ENCODE data around the gene ANKS1B. TPM values are rescaled to one million over a fixed set of nuclear protein-coding genes. Genes with fewer than 3 reads are reported as not detected.

The ANKS1B gene
- total and polyA plus RNA-seq, 2 of the 4 experiments (the other 2 are of a cell fraction), result 0.17 to 0.18 TPM

DNA sequence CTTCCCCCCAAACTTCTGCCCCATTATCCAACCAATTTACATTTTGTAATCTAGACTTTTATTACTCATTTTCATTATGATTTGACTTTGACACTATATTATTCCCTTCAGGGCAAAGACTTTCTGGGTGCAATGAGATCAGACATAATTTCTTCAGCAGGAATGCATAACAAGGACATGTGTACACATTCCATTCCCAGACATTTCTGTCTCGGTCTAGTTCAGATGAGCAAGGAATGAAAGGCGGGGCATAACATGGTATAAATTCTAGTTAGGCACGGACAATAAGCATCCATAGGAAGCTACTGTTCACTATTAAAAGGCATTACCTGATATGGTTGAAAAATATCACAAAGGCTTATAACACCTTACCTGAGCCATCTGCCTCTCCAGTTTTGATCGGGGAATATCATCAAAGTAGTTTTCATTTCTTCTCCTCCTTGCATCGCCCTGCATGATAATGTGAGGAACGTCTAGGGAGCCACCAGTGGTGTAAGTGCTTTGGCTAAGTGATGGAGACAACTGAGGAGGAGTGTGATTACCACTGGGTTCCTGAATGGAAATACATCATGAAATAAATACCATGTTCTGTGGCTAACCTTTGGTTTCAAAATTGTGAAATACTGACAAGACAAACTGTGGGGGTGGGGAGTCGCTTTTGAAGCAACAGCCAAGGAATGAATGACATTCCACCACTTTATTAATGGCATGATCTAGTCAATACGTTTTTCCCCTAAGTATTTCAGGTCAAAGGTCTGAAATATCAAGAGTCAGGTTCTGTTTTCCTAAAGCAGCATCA, 1155.7 kb downstream of the ANKS1B start:
- H3K4me2 ChIP-seq (ENCODE audit: low read depth, low read length), result no peak overlapping the region
- no peaks in the 10 kb centered on the region for H3K79me1 ChIP-seq (ENCODE audit: low read depth in 1 of 2, low read length in 2 of 2)
- H4K5ac ChIP-seq (ENCODE audit: low read depth, low read length), result no peak overlapping the region
- H2BK20ac ChIP-seq (ENCODE audit: low read depth, low read length), result no peak overlapping the region
- no peaks in the 10 kb centered on the region for H3K36me3 ChIP-seq (ENCODE audit: control insufficient read depth, insufficient read depth, low read length)
- H2AK5ac ChIP-seq (ENCODE audit: low read depth, low read length), result no peak overlapping the region
- no peak overlapping the region for H3K18ac ChIP-seq (ENCODE audit: low read depth, low read length)
- H3K27ac ChIP-seq (ENCODE audit: insufficient read depth, low read length), result no peak overlapping the region
- no peaks in the 10 kb centered on the region for H3K4me1 ChIP-seq (ENCODE audit: control insufficient read depth, insufficient read depth, low read length)
- DNase-seq, result no peak
- no peak overlapping the region for H2BK120ac ChIP-seq (ENCODE audit: low read depth, low read length)
- H3K9me3 ChIP-seq (ENCODE audit: control insufficient read depth, insufficient read depth, low read length), result no peaks in the 10 kb centered on the region
- H3K23ac ChIP-seq (ENCODE audit: low read depth, low read length), result no peak overlapping the region
- no peak overlapping the region for H4K8ac ChIP-seq (ENCODE audit: low read depth in 2 of 2, low read length in 2 of 2)
- no peak overlapping the region for H2AK9ac ChIP-seq (replicated peaks; ENCODE audit: low read depth, low read length, poor library complexity)
- no peak overlapping the region for H3K4me3 ChIP-seq (ENCODE audit: insufficient read depth, low read depth, low read length)
- no peak overlapping the region for H3K56ac ChIP-seq (ENCODE audit: extremely low read depth, insufficient read depth, low read length)
- ATAC-seq (ENCODE audit: low read depth), result no peak
- WGBS, 2 experiments (ENCODE audit: extremely low coverage in 2 of 2, insufficient read length in 1 of 2), result no CpG with 5 or more reads among the region's 8 CpGs
- no peaks in the 10 kb centered on the region for H3K27me3 ChIP-seq (ENCODE audit: control insufficient read depth, insufficient read depth, low read length)
- no peak overlapping the region for H2AFZ ChIP-seq (replicated peaks; ENCODE audit: low read length, poor library complexity)
- H3K4ac ChIP-seq (ENCODE audit: low read depth, low read length), result no peak overlapping the region
- H3K14ac ChIP-seq (replicated peaks; ENCODE audit: low read depth, low read length), result no peak overlapping the region
- no peak overlapping the region for H2BK5ac ChIP-seq (ENCODE audit: low read depth, low read length, poor library complexity, severe bottlenecking)
- H4K20me1 ChIP-seq (ENCODE audit: insufficient read depth, low read length), result no peaks in the 10 kb centered on the region
- in situ Hi-C loops (cut with MboI; ENCODE audit: low sequenced_read_pairs) (no loop called here), intact Hi-C loops (cut with micrococcal nuclease) (no loop called here), dilution Hi-C loops (cut with HindIII; ENCODE audit: low sequenced_read_pairs, unreplicated experiment) (no loop called here)
- ChIA-PET CTCF (no interaction called here), POLR2A (ENCODE audit: unreplicated experiment) (no interaction called here)
- H2BK15ac ChIP-seq (ENCODE audit: low read depth, low read length), result no peak overlapping the region
- H4K91ac ChIP-seq (ENCODE audit: insufficient read depth, low read depth, low read length), result no peak overlapping the region
- no peak for TF ChIP-seq MAZ (IDR thresholded peaks at IDR 0.05; ENCODE audit: borderline replicate concordance, low read depth, low read length)
- TF ChIP-seq FOS (IDR thresholded peaks at IDR 0.05; ENCODE audit: low read depth, low read length), result no peak
- TF ChIP-seq, protein P1, sequence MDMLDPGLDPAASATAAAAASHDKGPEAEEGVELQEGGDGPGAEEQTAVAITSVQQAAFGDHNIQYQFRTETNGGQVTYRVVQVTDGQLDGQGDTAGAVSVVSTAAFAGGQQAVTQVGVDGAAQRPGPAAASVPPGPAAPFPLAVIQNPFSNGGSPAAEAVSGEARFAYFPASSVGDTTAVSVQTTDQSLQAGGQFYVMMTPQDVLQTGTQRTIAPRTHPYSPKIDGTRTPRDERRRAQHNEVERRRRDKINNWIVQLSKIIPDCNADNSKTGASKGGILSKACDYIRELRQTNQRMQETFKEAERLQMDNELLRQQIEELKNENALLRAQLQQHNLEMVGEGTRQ (IDR thresholded peaks at IDR 0.05; ENCODE audit: low read depth, low read length), result no peak
- no TSS peak for BruUV-seq (replicated peaks)
- no peak overlapping the region for H3K9ac ChIP-seq (ENCODE audit: low read depth, low read length)
- H3K9me1 ChIP-seq (ENCODE audit: insufficient read depth, low read length), result no peaks in the 10 kb centered on the region

All from IMR-90 (cell line).